ELR (cell line): Measurements from ENCODE around the gene TMEM92.
"Not testable (repeated sequence)": the region's sequence is repeated elsewhere in the genome, so short reads cannot be mapped to it uniquely, and the experiment has no call there.

ENCODE experiments used
- DNase-seq: peaks from one replicate; pipeline ENCODE4 v3.0.0-alpha.2; 2015; ENCODE audit warnings: low read depth

Gene TMEM92

DNA sequence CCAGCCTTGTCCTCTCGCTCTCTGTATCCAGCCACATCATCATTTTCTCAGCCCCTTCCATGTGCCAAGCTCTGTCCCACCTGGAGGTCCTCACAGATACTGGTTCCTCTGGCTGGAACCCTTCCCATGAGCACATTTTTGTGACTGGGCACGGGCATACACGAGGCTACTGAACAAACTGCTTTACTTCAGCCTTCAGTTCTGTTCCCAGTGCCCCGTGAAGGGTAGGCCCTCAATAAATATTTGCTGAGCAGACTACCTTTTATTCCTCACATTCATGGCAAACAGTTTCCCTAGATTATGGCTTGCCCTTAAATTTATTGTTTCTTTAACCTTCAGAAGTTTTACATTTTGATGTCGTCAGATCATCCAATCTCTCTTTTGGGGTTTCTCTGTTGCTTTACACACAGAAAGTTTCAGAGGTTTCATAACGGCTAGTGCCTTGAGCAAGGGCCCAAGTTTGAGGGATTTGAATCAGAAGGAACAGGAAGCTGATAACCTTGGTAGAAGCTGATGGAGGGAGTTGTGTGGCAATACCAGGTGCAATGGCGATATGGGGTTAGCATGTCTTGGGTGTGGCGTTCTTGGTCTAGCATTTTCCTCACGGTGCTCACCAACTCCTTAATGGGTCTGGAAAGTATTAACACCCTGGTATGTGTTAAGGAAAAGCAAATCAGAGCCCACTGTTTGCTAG is 27.8 kb downstream of the TMEM92 start:
- no peak for DNase-seq

DNA sequence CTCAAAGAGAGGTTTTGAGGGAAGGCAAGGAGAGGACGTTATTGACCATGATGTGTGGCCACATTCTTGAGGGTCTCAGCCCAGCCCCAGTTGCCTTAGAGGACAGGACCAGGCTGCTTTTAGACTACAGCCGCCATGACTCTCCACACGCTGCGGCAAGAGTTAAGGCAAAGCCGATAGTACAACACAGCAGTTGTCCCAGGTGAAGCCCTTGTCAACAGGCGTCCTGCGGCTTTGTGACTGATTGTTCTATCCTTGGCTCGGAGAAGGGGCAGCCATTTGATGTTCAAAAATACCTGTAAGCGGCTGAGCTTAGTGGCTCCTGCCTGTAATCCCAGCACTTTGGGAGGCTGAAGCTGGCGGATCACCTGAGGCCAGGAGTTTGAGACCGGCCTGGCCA is 28.8 kb downstream of the TMEM92 start:
- DNase-seq = no peak

DNA sequence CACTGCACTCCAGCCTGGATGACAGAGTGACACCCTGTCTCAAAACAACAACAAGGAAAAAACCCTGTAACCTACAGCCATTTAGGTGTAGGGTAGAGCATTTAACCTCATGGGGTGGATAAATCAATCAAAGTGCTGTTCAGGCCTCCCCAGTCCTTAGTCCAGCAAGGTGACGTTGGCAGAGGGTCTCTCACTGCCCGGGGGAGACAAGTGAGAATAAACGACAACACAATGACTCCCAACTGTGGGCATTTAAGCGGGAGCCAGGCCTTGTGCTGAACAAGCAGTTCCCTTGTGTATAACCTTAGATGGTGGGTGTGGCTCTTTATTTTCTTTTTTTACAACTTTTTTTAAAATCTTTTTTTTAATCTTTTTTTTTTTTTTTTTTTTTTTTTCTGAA is 29.3 kb downstream of the TMEM92 start:
- DNase-seq = no peak

DNA sequence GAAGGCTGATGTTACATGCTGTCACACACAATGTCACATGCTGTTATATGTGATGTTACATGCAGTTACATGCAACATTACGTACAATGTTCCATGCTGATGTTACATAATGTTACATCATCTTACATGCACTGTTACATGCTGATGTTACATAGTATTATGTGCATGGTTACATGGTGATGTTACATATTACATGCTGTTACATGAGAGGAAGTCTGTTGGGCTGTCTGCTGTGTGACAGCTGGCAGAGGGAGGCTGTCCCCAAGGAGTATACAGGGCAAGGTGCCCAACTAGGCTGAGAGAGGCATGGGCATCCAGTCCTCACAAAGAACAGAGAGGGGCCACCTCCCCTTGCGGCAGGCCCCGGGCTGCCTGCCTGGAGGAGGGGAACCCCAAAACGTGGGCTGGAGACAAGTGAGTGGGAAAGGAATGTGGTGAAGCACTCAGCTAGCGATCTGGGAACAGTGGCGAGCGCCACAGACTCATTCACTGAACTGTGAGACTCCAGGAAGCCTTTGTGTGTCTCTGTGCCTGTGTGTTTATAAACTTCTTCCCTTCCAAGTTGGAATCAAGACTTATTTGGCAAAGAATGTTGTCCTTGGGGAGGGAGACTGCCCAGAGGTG is 30.6 kb downstream of the TMEM92 start:
- DNase-seq = no peak

DNA sequence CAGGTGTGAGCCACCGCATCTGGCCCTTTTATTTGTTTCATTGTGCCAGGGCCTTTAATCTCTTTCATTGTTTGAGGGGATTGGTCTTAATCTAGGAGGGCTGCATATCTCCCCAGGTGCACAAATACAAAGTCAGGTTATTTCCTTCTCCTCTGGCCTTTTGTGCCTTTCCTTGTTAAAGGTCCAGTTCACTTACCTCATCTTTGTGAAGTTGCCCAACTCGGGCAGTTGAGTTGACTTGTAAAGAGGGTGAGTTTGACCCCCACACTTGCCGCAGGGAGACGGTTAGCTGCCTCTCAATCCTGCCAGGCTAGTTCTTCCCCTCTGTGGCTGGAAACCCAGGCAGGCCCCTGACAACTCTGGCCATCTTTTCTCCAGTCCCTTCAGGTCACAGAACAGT is 33.4 kb downstream of the TMEM92 start:
- DNase-seq = no peak

DNA sequence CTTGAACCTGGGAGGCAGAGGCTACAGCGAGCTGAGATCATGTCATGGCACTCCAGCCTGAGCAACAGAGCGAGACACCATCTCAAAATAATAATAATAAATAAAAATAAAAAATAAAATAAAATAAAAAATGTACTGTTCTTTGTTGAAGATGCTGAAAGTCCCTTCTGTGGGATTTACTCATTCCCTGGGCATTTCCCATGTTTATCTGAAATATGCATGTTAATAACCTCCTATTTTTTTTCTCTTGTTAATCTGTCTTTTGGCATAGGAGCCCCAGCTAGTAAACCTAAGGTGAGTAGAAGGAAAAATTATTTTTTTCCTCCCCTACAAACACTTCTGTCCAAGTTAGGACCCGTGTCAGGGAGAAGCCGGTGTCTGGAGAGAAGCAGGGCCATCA is 34.4 kb downstream of the TMEM92 start:
- DNase-seq = peak; percentile 62

DNA sequence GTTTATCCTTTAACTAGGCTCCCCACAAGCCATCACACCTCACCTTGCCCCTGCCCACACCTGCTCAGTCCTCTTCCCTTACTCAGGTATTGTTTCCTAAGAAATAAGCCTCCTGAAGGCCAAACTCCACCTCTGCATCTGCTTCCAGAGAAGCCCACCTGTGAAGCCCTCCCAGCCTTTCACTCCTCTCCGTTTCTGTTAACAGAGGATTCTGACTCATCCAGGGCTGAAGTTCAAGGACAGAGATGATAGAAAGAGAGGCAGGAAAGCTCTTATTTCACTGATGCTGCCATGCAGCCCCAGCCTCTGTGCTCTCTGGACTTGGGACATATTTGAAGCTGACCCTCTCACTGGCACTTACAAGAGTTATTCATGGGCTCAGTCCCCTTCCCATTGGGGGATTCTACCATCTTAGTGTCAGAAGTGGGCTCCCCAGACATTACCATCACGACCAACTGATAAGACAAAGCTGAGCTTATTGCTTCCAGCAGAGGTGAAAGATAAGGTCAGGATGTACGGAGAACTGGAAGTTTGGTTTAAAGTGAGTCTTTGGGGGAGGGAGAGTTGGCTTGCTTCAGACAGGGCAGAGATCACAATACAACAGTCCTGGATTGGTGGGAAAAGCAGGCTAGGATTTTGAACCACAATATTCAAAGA is 36.3 kb downstream of the TMEM92 start:
- peak; percentile 29 for DNase-seq

DNA sequence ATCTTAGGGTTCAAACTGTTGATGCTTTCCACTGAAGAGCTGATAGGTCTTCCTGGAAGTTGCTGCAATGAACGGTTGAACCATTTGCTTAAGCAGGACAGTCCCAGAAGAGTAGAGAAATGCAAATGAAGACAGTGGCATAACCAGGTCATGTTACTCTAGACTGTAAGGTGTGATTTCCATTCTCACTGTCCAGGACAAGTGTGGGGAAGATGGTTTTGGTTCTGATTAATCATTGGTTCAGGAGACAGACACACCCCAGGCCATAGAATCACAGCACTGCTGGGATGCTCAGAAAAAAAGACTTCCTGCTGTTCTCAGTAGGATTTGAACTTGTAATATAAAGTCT is 36.8 kb downstream of the TMEM92 start:
- no peak for DNase-seq

DNA sequence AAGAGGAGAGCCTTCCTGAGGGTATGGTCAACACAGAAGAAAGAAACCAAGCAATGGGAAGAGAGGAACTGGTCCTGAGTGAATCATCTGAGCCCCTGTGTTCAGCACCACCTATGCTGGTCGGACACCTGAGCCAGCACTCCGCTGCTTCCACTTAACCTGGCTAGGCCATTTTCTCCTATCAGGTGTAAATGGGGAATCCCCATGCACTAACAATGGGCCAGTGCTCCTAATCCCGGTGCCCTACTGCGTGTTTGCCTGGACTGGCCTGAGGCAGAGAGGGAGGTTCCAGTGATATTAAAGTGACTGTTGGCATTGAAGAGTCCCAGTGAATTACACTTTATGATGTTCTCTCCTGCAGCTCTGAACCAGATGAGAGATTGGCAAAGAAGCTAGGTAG is 37.2 kb downstream of the TMEM92 start:
- no peak for DNase-seq

DNA sequence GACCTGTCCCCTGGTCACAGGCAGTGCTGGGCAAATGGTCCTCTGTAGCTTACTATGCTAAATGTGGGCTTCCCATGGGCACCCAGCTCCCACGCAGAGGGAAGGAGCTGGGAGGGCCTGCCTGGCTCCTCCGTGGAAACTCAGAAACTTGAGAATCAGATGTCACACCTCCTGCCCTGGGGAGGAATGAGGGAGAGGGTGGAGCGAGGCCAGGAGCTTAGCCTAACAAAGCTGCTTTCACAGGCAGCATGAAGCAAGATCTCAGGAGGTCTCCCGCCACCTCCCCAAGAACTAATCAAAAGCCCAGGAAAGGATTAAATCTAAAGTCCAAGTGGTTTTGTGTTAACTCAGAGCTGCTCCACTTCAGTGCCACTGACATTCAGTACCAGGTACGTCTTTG is 38.0 kb downstream of the TMEM92 start:
- DNase-seq = no peak

DNA sequence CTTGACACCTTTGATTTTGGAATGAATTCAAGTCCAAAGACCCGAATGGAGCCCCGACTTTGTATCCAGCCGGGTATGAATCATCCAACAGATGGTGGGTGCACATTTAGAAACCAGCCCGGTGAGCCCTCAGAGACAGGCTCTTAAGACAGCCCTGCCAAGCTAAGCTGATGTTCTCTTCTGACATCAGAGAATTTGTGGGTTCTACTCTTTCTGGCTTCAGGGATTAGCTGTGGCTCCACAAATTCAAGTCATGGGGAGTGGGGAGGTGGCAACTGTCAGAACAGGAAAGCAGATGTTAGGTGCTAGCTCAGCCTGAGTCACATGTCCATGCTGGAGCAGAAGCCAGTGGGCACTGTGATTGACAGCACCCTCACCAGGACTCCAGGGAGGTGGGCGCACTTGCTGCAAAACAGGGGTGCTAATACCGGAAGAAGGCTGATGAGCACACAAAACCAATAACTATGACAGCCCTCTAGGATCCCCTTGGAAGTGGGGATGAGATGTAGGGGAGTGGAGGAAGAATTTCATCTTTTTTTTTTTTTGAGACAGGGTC is 40.3 kb downstream of the TMEM92 start:
- DNase-seq = no peak

DNA sequence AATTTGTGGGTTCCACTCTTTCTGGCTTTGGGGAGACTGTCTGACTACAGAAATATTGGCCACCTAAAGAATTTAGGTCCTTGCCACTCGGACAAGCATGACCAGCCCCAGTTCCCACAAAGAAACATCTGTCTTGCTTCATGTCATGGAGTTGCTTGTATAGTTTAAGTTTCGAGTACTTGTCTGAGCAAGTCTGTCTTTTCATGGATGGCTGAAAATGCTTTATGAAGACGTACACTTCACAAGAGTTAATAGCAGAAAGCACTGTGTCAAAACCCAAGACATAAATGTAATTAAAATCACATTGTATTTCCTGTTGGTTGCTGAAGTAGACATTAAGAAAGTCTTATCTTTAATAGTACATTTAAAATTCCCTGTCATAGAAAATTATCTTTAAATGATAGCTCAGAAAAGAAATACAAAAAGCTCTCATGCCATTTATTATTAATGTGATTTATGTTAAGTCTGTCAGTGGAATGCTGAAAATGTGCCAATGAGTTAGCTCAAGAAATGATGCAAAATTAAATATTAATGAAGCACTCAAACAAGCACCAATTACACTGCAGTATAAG is 41.8 kb downstream of the TMEM92 start:
- no peak for DNase-seq

DNA sequence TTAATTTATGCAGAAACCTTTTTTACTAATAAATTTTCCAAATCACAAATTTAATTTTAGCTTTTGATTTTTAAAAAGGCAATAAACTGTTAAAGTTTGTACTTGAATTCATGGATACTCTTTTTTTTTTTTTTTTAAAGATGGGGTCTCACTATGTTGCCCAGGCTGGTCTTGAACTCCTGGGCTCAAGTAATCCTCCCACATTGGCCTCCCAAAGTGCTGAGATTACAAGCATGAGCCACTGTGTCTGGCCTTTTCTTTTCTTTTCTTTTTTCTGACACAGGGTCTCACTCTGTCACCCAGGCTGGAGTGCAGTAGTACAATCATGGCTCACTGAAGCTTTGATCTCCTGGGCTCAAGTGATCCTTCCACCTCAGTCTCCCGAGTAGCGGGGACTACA is 42.4 kb downstream of the TMEM92 start:
- DNase-seq = not testable (repeated sequence)

DNA sequence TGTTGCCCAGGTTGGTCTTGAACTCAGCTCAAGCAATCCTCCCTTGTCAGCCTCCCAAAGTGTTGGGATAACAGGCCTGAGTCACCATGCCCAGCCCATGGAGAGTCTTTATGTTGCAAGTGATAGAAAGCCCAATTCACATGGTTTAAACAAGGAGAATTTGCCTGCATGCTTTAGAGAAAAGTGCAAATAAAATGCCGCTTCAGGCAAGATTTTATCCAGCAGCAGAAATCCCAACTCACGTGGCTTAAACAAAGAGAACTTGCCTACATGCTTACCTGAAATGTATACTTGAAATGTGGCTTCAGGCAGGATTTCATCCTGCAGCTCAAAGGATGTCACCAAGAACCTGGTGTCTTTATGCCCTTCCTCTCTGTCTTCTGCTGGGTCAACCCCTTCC is 42.9 kb downstream of the TMEM92 start:
- no peak for DNase-seq

DNA sequence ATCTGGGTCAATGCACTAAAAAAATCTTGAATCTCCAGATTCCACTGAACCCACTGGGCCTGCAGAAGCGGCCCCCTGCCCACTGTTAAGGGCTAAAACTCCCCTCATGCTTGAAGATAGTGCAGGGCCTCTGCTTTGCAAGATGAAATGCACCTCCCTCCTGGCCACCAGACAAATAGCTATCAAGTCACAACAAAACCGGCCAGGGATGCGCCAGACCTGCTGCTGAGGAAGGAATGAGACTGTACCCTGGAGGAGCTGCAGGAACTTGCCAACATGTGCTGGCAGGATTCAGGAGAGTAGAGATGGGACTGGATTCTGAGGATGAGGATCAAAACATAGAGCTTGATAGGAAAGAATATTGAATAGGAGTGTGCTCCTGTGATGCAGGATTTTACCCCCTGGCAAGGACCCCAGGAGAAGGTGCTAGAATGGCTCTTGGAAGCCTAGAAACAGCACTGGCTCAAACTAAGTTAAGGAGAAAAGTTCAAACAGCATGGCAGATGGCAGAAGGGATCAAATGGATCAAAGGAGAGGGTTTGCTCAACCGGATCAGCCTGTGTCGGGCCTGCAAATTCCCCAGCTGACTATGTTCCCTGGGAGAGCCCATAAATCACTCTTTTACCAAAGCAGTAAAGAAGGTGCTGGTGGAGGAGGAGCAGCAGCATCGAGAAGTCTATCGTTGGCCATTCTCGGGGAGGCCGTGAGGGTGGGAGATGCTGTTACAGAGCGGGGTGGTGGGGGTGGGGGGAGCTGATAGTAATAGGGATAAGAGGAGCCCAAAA is 44.4 kb downstream of the TMEM92 start:
- DNase-seq = no peak

DNA sequence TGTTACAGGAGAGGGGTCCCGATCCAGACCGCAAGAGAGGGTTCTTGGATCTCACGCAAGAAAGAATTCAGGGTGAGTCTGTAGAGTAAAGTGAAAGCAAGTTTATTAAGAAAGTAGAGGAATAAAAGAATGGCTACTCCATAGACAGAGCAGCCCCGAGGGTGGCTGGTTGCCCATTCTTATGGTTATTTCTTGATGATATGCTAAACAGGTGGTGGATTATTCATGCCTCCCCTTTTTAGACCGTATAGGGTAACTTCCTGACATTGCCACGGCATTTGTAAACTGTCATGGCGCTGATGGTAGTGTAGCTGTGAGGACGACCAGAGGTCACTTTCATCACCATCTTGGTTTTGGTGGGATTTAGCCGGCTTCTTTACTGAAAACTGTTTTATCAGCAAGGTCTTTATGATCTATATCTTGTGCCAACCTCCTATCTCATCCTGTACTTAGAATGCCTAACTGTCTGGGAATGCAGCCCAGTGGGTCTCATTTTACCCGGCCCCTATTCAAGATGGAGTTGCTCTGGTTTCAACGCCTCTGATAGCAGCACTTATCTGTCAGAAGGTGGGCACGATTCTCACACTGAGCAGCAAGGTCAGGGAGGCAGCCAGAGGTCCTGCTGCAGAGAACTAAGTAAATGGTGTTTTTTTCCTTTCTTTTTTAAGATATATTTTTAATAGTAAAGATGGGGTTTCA is 45.2 kb downstream of the TMEM92 start:
- no peak for DNase-seq

DNA sequence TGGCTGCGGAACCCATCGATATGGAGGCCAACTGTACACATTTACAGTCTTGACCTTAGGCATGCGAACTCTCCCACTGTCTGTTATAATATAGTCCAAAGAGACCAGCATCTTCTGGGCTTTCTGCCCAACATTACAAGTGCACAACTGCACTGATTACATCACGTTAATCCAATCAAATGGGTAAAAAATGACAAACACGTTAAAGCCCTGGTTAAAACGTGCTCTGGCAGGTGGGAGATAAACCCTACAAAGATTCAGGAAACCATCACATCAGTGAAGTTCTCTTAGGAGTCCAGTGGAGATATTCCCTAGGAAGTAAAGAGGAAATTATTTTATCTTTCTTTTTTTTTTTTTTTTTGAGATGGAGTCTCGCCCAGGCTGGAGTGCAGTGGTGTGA is 48.0 kb downstream of the TMEM92 start:
- no peak for DNase-seq

DNA sequence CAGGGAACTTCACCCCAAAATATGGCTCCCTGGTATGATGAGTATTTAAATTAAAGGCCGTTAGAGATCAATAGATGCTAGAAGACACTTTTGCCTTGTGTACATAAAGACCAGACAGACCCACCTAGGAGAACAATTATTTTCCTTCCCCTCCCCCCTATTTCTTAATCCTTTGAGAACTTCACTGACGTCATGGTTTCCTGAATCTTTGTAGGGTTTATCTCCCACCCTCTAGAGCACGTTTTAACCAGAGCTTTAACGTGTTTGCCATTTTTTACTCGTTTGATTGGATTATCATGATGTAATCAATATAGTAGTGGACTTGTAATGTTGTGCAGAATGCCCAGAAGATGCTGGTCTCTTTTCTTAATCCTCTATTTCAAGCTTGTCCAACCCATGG is 48.8 kb downstream of the TMEM92 start:
- DNase-seq = no peak

DNA sequence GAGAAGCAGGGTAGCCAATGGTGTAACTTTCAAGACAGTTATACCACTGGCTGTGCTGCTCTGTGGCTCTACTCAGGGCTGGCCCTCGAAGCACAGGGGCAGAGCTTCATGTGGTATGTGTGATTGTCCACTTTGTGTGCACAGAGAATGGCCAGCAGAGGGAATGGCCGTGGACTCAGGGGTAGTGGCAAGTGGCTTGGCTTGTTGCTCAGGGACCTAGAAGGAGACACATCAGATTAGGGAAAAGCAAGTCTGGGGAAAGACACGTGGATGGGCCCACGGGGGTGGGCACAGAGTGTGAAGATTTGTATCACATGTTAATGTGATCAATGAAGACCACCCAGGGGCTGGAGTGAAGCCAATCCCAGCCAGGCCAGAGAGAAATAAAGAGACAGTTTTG is 51.6 kb downstream of the TMEM92 start:
- no peak for DNase-seq

DNA sequence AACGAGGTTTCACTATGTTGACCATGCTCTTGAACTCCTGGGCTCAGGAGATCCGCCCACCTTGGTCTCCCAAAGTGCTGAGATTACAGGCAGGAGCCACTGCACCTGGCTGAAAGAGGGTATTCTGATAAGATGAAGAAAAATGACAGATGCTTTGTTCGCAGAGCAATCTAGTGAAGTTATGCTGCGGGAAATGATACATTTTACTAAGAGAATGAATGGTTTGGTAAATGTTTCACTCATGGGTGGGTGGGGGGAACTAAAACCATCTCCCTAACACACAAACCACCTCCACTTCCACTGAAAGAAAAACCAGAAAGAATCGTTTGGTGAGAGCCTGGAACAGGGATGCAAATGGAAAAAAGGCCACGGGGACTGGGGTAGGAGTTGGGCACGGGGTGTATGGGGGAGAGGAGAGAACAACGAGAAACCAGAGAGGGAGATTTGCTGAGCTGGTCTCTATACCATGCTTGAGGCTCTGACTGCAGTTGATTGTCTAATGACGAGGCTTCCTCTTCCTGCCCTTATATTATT is 52.6 kb downstream of the TMEM92 start:
- no peak for DNase-seq
